ENCODE data around the gene TRAK1.
A peak's percentile ranks its signal among the peaks of the same experiment; 100 is the strongest.

The TRAK1 gene

DNA sequence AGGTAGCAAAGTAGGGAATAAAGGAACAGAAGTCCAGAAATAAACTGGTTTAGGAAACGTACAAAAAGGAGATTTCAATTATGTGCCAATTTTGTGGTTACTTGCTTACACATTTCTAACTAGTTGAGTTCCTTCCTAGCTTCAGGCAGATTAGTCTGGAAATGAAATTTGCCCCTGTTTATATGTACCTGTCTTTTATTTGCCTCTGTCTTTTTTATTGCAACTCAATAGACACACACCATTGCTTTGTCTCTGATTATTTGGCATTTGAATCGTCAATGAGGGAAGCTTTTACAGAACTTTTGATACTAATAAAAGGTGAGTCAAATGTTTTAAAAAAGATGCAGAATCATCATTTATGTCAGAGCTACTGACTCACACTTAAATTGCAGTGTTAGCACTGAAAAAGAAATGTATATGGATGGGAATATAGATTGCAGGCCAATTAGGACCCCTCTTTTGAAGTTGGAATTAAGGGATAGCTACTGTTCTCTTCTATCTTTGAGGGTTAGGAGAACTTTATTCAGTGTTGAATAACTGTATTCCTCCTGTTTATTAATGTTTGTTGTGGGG, 60.5 kb downstream of the TRAK1 start:
- no peaks in the 10 kb centered on the region for H3K27me3 Mint-ChIP-seq
- DNase-seq (no peak), ATAC-seq (replicated peaks) (no peak)
- H3K27ac Mint-ChIP-seq, result peak overlapping the region; percentile 51
- H3K4me1 Mint-ChIP-seq, result peaks cover 45 to 62% of the 10 kb centered on the region in 2 donors
- no peak overlapping the region for H3K4me3 Mint-ChIP-seq
- H3K9me3 Mint-ChIP-seq, result no peaks in the 10 kb centered on the region
- peaks cover 26 to 46% of the 10 kb centered on the region in 2 donors for H3K36me3 Mint-ChIP-seq

DNA sequence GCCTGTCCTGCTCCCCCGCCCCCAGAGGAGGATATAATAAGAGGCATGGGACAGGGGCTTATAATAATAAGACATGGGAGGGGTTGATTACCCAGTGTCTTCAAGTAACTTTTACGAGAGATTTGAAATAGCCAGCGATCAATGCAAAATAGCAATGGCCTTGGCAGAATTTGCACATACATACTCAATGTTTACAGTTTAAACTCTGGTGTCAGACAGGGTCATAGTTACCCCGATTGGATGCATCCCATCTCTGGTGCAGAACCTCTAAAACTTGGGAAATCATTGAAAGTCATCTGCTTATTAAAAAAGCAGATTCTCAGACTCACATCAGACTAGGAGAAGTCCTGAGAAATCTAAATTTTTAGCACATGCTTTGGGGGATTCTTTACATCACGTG, 61.0 kb downstream of the TRAK1 start:
- Mint-ChIP-seq H3K27me3 (no peaks in the 10 kb centered on the region), H3K36me3 (peaks cover 23 to 41% of the 10 kb centered on the region in 2 donors), H3K4me3 (no peak overlapping the region), H3K4me1 (peaks cover 40 to 61% of the 10 kb centered on the region in 2 donors), H3K27ac (peak overlapping the region; percentile 42), H3K9me3 (no peaks in the 10 kb centered on the region)
- no peak for ATAC-seq (replicated peaks)
- DNase-seq, result no peak

DNA sequence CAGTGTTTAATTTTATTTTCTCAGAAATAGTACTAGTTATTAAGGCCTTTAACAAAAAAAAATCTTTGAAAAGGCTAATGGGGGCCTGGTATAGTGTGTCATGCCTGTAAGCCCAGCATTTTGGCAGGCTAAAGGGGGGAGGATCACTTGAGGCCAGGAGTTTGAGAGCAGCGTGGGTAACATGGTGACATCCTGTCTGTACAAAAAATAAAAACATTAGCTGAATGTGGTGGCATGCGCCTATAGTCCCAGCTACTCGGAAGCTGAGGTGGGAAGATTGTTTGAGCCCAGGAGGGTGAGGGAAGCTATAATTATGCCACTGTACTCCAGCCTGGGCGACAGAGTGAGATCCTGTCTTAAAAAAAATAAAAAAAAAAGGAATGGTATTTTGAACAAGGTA, 61.9 kb downstream of the TRAK1 start:
- Mint-ChIP-seq H3K4me1 (peaks cover 34 to 58% of the 10 kb centered on the region in 2 donors), H3K4me3 (no peak overlapping the region), H3K27me3 (no peaks in the 10 kb centered on the region), H3K9me3 (no peaks in the 10 kb centered on the region), H3K36me3 (peaks cover 22 to 40% of the 10 kb centered on the region in 2 donors), H3K27ac (no peak overlapping the region)
- no peak for ATAC-seq (replicated peaks)
- no peak for DNase-seq

DNA sequence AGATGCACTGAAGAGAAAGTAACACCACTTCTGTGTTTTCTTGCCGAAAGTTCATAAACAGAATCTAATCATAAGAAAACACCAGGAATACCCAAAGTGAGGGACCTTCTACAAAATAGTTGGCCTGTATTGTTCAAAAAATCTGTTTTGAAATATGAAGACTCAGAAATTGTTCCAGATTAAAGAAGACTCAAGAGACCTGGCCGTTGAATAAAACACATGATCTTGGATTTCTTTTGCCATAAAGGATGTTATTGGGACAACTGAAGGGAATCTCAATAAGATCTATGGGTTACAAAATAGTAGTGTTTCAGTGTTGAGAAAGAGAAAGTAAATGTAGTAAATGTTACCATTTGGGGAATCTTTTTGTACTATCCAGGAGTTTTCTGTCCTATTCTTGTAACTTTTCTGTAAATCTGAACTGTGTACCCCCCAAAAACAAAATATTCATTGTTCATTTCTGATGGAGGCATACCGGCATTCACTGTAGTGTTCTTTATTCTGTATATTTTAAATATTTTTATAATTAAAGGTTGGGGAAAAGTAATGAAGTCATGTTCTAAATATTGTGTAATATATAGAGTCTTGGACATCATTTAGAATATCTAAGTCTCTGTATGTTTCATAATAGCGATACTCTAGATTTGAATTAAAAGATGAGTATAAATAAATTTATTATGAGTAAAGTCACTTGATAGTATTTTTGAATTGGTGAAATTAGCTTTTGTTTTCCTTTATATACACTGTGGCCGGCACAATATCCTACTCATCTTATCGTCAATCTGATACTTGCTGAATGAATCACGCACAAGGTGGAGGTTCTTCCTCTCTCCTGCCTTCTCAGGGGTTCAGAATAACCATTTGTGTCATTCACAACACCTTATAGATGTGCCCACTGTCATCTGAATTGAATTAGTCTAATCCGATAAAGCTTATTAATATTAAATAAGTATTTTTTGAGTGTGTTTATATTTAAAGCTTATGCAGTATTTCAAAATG, 66.7 kb downstream of the TRAK1 start:
- DNase-seq, result no peak
- ATAC-seq (replicated peaks), result peak in 1 of 2 donors; percentile 39
- Mint-ChIP-seq H3K27ac (no peak overlapping the region), H3K9me3 (no peaks in the 10 kb centered on the region), H3K4me1 (peaks cover 37 to 68% of the 10 kb centered on the region in 2 donors), H3K4me3 (no peak overlapping the region), H3K27me3 (no peaks in the 10 kb centered on the region), H3K36me3 (peaks cover 16 to 23% of the 10 kb centered on the region in 2 donors)

DNA sequence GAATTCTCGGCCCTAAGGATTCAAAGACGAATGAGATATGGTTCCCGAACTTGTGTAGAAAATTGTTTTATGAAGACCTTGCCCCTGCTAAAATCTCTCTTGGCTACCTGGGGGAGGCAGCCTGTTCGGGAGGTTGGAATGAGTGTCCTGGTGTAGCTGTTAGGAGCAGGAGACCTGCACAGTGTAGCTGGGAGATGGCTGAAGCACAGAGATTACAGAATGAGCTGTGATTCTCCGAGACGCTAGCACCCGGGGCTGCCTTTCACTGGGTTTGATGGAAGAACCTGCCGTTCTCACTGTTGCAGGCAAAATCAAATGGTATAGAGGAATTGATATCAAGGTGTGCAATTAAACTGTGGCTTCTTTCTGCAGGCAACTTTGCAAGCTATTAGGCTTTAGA, 68.0 kb downstream of the TRAK1 start:
- Mint-ChIP-seq H3K36me3 (peaks cover 13 to 23% of the 10 kb centered on the region in 2 donors), H3K27me3 (no peaks in the 10 kb centered on the region), H3K9me3 (no peaks in the 10 kb centered on the region), H3K27ac (peak overlapping the region; percentile 37), H3K4me3 (peak overlapping the region in 1 of 2 donors; percentile 23), H3K4me1 (peaks cover 38 to 71% of the 10 kb centered on the region in 2 donors)
- no peak for DNase-seq
- no peak for ATAC-seq (replicated peaks)

DNA sequence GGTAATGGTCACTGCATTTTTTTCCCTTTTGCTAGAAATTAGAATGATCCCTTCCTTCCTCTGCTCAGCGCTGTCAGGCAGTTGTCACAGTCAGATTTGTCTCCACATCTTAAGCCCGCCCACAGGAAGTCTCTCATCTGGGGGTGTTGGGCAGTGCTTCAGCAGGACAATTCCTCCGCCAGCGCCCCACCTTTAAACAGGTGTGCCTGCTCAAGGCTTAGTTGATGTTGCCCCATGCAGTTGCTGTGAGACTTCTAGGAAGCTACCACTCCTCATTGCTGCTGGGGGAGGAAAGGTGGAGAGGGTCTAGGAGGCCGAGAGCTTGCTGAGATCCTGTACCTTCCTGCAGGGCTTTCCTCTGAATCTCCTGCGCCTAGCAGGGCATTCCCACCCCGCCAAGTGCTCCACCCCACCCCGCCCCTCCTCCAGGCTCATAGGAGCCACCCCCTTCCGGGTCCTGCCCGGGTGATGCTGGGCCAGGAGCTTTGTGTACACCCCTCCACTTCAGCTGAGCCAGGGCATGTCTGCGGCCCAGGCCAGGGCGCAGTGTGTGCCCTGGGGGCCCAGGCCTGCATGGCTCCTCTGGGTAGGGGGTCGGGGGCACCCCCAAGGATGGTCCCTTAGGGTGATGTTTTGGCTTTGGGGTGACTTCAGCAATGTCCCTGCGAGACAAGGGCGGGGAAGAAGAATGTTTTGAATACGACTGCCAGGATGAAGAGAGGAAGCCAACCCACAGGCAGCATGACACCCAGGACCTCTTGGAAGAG, 68.7 kb downstream of the TRAK1 start:
- Mint-ChIP-seq H3K4me1 (peaks cover 42 to 79% of the 10 kb centered on the region in 2 donors), H3K36me3 (peaks cover 11 to 22% of the 10 kb centered on the region in 2 donors), H3K4me3 (peak overlapping the region in 1 of 2 donors; percentile 25), H3K9me3 (no peaks in the 10 kb centered on the region), H3K27me3 (no peaks in the 10 kb centered on the region), H3K27ac (peak overlapping the region; percentile 56)
- ATAC-seq (replicated peaks) (peak; percentile 76 to 87), DNase-seq (no peak)

DNA sequence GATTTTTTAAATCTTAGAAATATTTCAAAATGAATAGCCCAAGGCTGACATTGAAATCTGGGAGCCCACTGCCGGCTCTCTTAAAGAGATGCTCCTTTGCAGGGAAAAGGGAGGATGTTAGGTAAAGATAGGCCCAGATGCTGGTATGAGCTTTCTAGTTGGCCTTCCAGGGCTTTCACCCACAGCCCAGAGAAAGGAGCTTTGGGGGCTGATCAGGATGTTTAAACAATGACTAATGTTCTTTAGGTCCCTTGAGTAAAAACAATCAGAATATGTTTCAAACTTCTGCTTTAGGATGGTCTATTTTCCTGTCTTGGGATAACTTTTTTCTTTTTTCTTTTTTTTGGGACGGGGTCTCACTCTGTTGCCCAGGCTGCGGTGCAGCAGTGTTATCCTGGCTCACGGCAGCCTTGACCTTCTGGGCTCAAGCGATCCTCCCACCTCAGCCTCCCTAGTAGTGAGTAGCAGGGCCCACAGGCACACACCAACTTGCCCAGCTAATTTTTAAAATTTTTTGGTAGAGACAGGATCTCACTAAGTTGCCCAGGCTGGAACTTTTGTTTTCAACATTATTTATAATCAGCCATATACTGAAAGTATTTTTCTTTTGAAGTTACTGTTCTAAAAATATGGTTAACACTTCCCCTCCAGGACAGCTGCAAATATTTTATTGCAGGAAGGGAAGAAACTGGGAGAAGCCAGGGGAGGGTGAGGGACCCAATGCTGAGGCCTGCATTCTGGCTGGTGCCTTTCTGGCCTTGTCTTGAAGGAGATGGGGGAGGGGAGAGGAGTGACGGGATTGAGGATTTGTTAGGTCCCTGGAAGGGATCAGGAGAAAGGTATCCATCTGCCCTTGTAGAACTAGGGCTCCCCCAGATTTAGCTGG, 70.1 kb downstream of the TRAK1 start:
- Mint-ChIP-seq H3K27me3 (no peaks in the 10 kb centered on the region), H3K4me3 (no peak overlapping the region), H3K9me3 (no peaks in the 10 kb centered on the region), H3K36me3 (peaks cover 15 to 23% of the 10 kb centered on the region in 2 donors), H3K4me1 (peaks cover 45 to 87% of the 10 kb centered on the region in 2 donors), H3K27ac (peak overlapping the region; percentile 25)
- DNase-seq (no peak), ATAC-seq (replicated peaks) (no peak)

DNA sequence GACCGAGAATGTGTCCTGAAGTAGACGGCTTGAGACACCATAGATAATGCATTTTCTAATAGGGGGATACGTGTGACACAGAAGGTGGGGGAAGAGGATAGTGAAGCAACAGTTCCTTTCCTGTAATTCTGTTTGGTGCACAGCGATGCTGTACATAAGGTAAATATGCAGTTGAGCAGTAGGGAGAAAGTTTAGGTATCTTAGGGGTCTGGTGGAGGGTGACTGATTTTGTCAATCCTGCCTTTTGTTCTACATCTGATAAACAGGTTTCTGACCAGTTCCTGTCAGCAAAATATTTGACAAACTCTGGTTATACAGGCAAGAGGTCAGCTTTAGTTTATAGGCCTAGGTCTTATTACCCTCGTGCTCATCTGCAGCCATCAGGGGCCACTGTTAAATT, 71.3 kb downstream of the TRAK1 start:
- peaks cover 15 to 22% of the 10 kb centered on the region in 2 donors for H3K36me3 Mint-ChIP-seq
- H3K4me1 Mint-ChIP-seq, result peaks cover 49 to 87% of the 10 kb centered on the region in 2 donors
- H3K27me3 Mint-ChIP-seq, result no peaks in the 10 kb centered on the region
- no peak for ATAC-seq (replicated peaks)
- no peak overlapping the region for H3K27ac Mint-ChIP-seq
- no peak for DNase-seq
- H3K4me3 Mint-ChIP-seq, result no peak overlapping the region
- no peaks in the 10 kb centered on the region for H3K9me3 Mint-ChIP-seq

DNA sequence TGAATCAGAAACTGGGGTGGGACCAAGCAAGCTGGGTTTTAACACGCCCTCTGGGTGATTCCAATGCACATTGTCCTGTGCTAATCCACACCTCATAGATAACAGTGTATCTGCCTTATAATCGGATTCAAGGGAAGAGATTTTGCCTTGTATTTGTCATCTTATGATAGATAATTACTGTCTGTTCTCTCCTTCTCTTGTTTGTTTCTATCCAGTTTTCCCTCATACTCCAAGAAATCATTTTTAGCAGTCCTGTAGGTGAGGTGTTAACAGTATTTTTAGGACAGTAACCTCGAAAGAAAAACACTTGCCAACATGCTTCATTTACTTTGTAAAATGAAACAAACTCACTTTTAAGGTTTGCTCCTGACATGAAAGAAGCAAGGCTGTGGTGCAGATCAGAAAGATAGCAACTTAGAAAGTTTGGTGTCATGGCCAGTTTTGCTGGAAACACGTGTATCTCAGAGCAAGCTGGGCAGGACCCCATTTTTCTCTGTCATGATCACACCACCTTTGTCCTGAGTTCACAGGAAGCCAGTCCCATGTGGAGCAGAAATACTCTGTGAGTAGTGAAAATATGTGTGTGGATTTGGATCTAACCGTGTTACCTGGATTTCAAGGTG, 72.6 kb downstream of the TRAK1 start:
- Mint-ChIP-seq H3K36me3 (peaks cover 15 to 22% of the 10 kb centered on the region in 2 donors), H3K9me3 (no peaks in the 10 kb centered on the region), H3K27ac (peak overlapping the region; percentile 25), H3K4me1 (peaks cover 52 to 96% of the 10 kb centered on the region in 2 donors), H3K4me3 (no peak overlapping the region), H3K27me3 (no peaks in the 10 kb centered on the region)
- ATAC-seq (replicated peaks) (no peak), DNase-seq (no peak)

DNA sequence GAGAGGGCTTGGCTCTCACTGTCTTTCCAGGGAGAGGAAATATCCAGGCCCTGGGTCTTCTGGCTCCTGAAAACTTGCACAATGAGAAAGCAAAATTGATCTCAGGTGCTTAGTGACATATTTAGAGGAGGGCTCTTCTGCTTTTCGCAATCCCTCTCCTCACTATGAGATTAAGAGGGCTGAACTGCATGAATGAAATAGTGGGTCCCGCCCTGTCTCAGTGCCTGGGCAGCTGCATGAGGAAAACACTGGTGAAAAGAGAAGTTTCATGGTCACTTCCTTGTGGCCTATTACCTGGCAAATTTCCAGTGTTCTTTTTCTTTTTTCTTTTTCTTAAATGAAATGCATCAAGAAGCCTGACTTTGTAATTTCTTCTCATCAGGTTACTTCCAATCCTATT, 73.5 kb downstream of the TRAK1 start:
- no peaks in the 10 kb centered on the region for H3K27me3 Mint-ChIP-seq
- DNase-seq, result no peak
- no peak overlapping the region for H3K4me3 Mint-ChIP-seq
- peaks cover 11 to 23% of the 10 kb centered on the region in 2 donors for H3K36me3 Mint-ChIP-seq
- no peaks in the 10 kb centered on the region for H3K9me3 Mint-ChIP-seq
- ATAC-seq (replicated peaks), result no peak
- H3K27ac Mint-ChIP-seq, result peak overlapping the region; percentile 14
- H3K4me1 Mint-ChIP-seq, result peaks cover 51 to 96% of the 10 kb centered on the region in 2 donors

DNA sequence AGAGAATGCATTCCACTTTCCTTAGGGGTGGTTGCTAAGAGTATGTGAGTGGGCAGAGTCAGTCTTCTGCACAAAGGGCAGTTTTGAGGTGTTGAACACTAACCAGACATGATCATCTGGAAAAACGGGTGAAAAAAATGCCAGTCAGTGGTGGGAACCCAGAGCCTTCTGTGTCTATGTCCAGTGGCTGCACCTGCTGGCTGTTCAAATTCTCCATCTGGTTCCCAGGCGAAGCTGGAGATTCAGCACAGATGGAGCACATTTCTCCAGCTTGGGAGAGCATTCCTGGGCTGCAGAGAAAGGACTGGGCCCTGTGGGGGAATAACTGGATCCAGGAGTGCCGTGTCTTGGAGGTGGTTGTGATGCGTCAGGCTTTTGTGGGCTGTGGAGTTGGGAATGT, 74.1 kb downstream of the TRAK1 start:
- no peaks in the 10 kb centered on the region for H3K27me3 Mint-ChIP-seq
- ATAC-seq (replicated peaks) (no peak), DNase-seq (no peak)
- peaks cover 52 to 96% of the 10 kb centered on the region in 2 donors for H3K4me1 Mint-ChIP-seq
- no peaks in the 10 kb centered on the region for H3K9me3 Mint-ChIP-seq
- H3K27ac Mint-ChIP-seq, result peak overlapping the region; percentile 59
- peak overlapping the region in 1 of 2 donors; percentile 14 for H3K4me3 Mint-ChIP-seq
- H3K36me3 Mint-ChIP-seq, result peaks cover 11 to 24% of the 10 kb centered on the region in 2 donors

DNA sequence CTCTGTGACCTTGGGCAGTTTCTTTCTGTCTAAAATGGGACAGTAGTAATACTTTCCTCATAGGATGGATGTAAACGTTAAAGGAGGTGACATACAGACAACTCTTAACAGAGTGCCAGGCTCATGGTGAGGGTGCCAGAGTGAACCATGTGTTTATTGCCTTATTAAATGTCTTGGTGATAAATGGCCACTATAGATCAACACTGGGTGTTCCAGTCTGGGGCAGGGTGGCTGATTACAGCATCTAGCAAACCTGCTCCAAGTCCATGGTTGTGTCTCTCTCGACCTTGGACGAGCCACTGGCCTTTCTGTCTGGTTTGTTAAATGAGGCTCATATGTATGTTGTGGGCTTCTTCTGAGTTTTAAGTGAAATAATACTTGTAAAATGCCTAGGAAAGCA, 75.1 kb downstream of the TRAK1 start:
- no peak for DNase-seq
- no peaks in the 10 kb centered on the region for H3K9me3 Mint-ChIP-seq
- H3K4me1 Mint-ChIP-seq, result peaks cover 52 to 96% of the 10 kb centered on the region in 2 donors
- no peak overlapping the region for H3K4me3 Mint-ChIP-seq
- H3K36me3 Mint-ChIP-seq, result peaks cover 9 to 25% of the 10 kb centered on the region in 2 donors
- no peak overlapping the region for H3K27ac Mint-ChIP-seq
- H3K27me3 Mint-ChIP-seq, result no peaks in the 10 kb centered on the region
- no peak for ATAC-seq (replicated peaks)

DNA sequence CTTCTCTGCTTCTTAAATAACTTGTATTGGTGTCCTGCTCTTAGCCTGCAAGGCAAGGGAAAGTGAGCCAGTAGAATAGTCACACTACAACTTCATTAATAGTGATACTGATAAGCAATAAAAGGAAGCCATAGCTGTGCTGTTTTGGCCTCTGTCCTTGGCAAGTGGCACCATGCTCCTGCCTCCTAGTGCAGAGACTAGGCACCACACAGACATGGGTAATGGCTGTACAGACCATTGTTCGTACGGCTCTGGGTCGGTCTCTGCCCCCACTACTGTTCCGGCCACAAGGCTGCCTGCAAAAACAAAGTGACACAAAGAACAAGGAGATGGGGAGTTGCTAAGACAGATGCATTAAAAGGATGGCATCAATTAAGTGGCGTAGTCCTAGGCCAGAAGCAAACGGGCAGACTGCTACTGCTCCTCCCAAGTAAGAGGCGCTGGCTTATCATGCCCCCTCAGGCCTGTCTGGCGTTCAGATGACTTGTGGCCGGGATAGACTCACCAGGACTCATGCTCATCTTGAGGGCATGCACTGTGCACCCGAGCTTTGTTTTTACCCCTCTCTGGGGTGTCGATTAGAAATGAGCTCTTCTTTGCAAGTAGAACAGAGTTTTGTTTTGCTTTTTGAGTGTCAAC, 75.6 kb downstream of the TRAK1 start:
- Mint-ChIP-seq H3K4me1 (peaks cover 57 to 96% of the 10 kb centered on the region in 2 donors), H3K27me3 (no peaks in the 10 kb centered on the region), H3K36me3 (peaks cover 9 to 30% of the 10 kb centered on the region in 2 donors), H3K4me3 (no peak overlapping the region), H3K9me3 (no peaks in the 10 kb centered on the region), H3K27ac (no peak overlapping the region)
- ATAC-seq (replicated peaks) (no peak), DNase-seq (no peak)

All from stimulated activated naive B cell treated with anti-CD40 and anti-IgM and Interleukin-4, amounts not matched to agents 10 μg/mL and 1 μg/mL and 100 μg/mL, for 72 hours (primary cell).